HG03097 (cell line): Measurements from ENCODE around the gene EPDR1.
A peak's percentile ranks its signal among the peaks of the same experiment; 100 is the strongest.

Source experiments
- ATAC-seq: cut with Tn5 transposase; IDR thresholded peaks from one replicate; pipeline ENCODE4 v1.9.1; 2021; ENCODE audit not compliant: unreplicated experiment, low FRiP score

The EPDR1 gene

GRCh38 chr7:37920305-37920848 lies at the start of gene EPDR1:
EPDR1 (plus strand) TSS chr7:37920640; CDS start chr7:37920940, 300 bp downstream.
- peak; percentile 61 for ATAC-seq

- no peak for ATAC-seq
Measured at GRCh38 chr7:37882086-37882485, 38.4 kb upstream of the EPDR1 start.

- ATAC-seq: no peak
Measured at GRCh38 chr7:37893359-37893758, 27.1 kb upstream of the EPDR1 start.

- ATAC-seq: no peak
Measured at GRCh38 chr7:37894671-37895070, 25.8 kb upstream of the EPDR1 start.

- no peak for ATAC-seq
Measured at GRCh38 chr7:37899712-37900247, 20.7 kb upstream of the EPDR1 start.

- ATAC-seq: no peak
Measured at GRCh38 chr7:37901236-37901827, 19.1 kb upstream of the EPDR1 start.

GRCh38 chr7:37901890-37902524 lies 18.4 kb upstream of the EPDR1 start:
- ATAC-seq: no peak

GRCh38 chr7:37908221-37908788 lies 12.1 kb upstream of the EPDR1 start:
- no peak for ATAC-seq

- ATAC-seq: no peak
Measured at GRCh38 chr7:37912756-37913155, 7.7 kb upstream of the EPDR1 start.

- no peak for ATAC-seq
Measured at GRCh38 chr7:37915438-37915837, 5.0 kb upstream of the EPDR1 start.

GRCh38 chr7:37916017-37916672 lies 4.3 kb upstream of the EPDR1 start:
- ATAC-seq: no peak

GRCh38 chr7:37916673-37917660 lies 3.5 kb upstream of the EPDR1 start, which contains the start of gene SFRP4:
SFRP4 (minus strand) TSS chr7:37916817; CDS start chr7:37916537, 280 bp downstream.
- ATAC-seq: no peak

GRCh38 chr7:37918526-37918925 lies 1.9 kb upstream of the EPDR1 start:
- ATAC-seq: no peak

GRCh38 chr7:37920849-37921805 lies 687 bp downstream of the EPDR1 start:
- peak; percentile 54 for ATAC-seq

- no peak for ATAC-seq
Measured at GRCh38 chr7:37921876-37922275, 1.4 kb downstream of the EPDR1 start.

- ATAC-seq: no peak
Measured at GRCh38 chr7:37923996-37924395, 3.6 kb downstream of the EPDR1 start.

- ATAC-seq: no peak
Measured at GRCh38 chr7:37924491-37925041, 4.1 kb downstream of the EPDR1 start.

GRCh38 chr7:37925620-37926019 lies 5.2 kb downstream of the EPDR1 start:
- ATAC-seq: no peak
